SK-N-SH (cell line): ENCODE data around the gene SMCP.

Experiments used
- CHD2 ChIP-seq: fragments of 150-350 bp; IDR thresholded peaks from 2 replicates; pipeline ENCODE4 v1.6.1; 2018; ENCODE audit warnings: low read length; ENCODE audit not compliant: partially characterized antibody
- JUND ChIP-seq: IDR thresholded peaks from 2 replicates; pipeline ENCODE4 v1.4.0; 2012
- TF ChIP-seq, protein P1 (sequence below): IDR thresholded peaks from 2 replicates; pipeline ENCODE4 v1.4.0; 2012; ENCODE audit warnings: low read depth, borderline replicate concordance

DNA sequence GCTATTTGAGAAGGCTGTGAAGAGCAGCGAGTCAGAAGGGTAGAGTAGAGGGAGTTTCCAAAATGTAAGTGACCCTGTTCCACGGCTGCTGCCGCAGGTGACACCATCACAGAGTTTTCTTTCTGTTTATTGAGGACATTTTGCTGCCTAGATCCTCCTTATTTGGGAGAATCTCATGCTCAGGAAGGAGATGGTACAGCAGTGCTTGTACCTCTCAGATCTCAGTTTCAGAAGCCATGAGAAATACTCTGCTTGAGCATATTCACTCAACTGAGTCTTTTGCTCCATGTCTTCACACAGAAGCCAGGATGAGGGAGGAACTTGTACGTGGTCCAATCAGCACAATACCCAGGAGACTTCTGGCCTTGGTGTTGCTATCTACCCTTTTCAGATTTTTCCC lies 16.7 kb upstream of the SMCP start:
- TF ChIP-seq CHD2 (no peak), JUND (no peak)
- TF ChIP-seq, protein P1, sequence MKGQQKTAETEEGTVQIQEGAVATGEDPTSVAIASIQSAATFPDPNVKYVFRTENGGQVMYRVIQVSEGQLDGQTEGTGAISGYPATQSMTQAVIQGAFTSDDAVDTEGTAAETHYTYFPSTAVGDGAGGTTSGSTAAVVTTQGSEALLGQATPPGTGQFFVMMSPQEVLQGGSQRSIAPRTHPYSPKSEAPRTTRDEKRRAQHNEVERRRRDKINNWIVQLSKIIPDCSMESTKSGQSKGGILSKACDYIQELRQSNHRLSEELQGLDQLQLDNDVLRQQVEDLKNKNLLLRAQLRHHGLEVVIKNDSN, result no peak
